ENCODE data around the gene NSG2. TPM values are rescaled to one million over a fixed set of nuclear protein-coding genes. Genes with fewer than 3 reads are reported as not detected.

Gene NSG2
- total and polyA plus RNA-seq, 2 of the 4 experiments (the other 2 are of a cell fraction) = not detected

DNA sequence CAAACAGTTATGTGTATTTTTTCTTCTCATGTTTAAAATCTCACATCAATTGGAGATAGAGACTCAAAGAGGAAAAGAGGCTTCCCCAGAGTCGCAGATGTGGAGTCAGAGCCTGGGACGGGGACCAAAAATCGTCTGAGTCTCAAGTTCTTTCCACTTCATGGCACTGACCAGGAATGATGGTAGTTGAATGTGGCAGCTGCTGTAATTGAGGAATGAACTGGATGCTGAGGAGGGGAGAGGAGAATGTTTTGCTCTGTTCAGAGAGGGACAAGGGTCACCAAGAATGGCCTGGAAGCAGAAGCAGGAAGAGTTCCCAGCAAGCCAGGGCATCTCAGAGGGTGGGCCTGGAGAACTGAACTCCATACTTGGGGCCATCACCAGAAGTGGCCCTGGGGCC lies 103.9 kb downstream of the NSG2 start:
- Histone ChIP-seq H2BK15ac (ENCODE audit: low read depth, low read length) (no peak overlapping the region), H3K9me3 (ENCODE audit: control insufficient read depth, insufficient read depth, low read length) (peaks cover 21% of the 10 kb centered on the region), H2BK5ac (ENCODE audit: low read depth, low read length, poor library complexity, severe bottlenecking) (no peak overlapping the region), H2AK9ac (replicated peaks; ENCODE audit: low read depth, low read length, poor library complexity) (no peak overlapping the region), H3K4me1 (ENCODE audit: control insufficient read depth, insufficient read depth, low read length) (no peaks in the 10 kb centered on the region), H4K5ac (ENCODE audit: low read depth, low read length) (no peak overlapping the region), H3K27ac (ENCODE audit: insufficient read depth, low read length) (no peak overlapping the region), H3K18ac (ENCODE audit: low read depth, low read length) (no peak overlapping the region), H3K56ac (ENCODE audit: extremely low read depth, insufficient read depth, low read length) (no peak overlapping the region), H3K23ac (ENCODE audit: low read depth, low read length) (no peak overlapping the region), H3K4me3 (ENCODE audit: insufficient read depth, low read depth, low read length) (no peak overlapping the region), H2BK120ac (ENCODE audit: low read depth, low read length) (no peak overlapping the region), H3K79me1 (ENCODE audit: low read depth in 1 of 2, low read length in 2 of 2) (no peaks in the 10 kb centered on the region), H4K20me1 (ENCODE audit: insufficient read depth, low read length) (no peaks in the 10 kb centered on the region), H3K36me3 (ENCODE audit: control insufficient read depth, insufficient read depth, low read length) (no peaks in the 10 kb centered on the region), H3K14ac (replicated peaks; ENCODE audit: low read depth, low read length) (no peak overlapping the region), H2AFZ (replicated peaks; ENCODE audit: low read length, poor library complexity) (no peak overlapping the region), H3K4me2 (ENCODE audit: low read depth, low read length) (no peak overlapping the region), H3K9ac (ENCODE audit: low read depth, low read length) (no peak overlapping the region), H2BK20ac (ENCODE audit: low read depth, low read length) (no peak overlapping the region), H3K4ac (ENCODE audit: low read depth, low read length) (no peak overlapping the region), H2AK5ac (ENCODE audit: low read depth, low read length) (no peak overlapping the region), H4K91ac (ENCODE audit: insufficient read depth, low read depth, low read length) (no peak overlapping the region), H4K8ac (ENCODE audit: low read depth in 2 of 2, low read length in 2 of 2) (no peak overlapping the region), H3K9me1 (ENCODE audit: insufficient read depth, low read length) (no peaks in the 10 kb centered on the region), H3K27me3 (ENCODE audit: control insufficient read depth, insufficient read depth, low read length) (no peaks in the 10 kb centered on the region)
- TF ChIP-seq SMC3 (IDR thresholded peaks at IDR 0.05; ENCODE audit: low read depth, low read length) = no peak
- TF ChIP-seq MAFK (IDR thresholded peaks at IDR 0.05; ENCODE audit: low read depth, low read length) = no peak
- no peak for TF ChIP-seq MXI1 (IDR thresholded peaks at IDR 0.05; ENCODE audit: borderline replicate concordance, low read depth, low read length)
- TF ChIP-seq FOS (IDR thresholded peaks at IDR 0.05; ENCODE audit: low read depth, low read length) = no peak
- TF ChIP-seq BHLHE40 (IDR thresholded peaks at IDR 0.05; ENCODE audit: low read depth, low read length) = no peak
- no peak for TF ChIP-seq CHD1 (IDR thresholded peaks at IDR 0.05; ENCODE audit: low read depth, low read length)
- no peak for TF ChIP-seq CTCF (conservative IDR thresholded peaks at IDR 0.05; ENCODE audit: low read depth, low read length)
- no peak for DNase-seq
- in situ Hi-C loops (cut with MboI; ENCODE audit: low sequenced_read_pairs) (no loop called here), dilution Hi-C loops (cut with HindIII; ENCODE audit: low sequenced_read_pairs, unreplicated experiment) (no loop called here), intact Hi-C loops (cut with micrococcal nuclease) (no loop called here)
- WGBS, 2 experiments (ENCODE audit: extremely low coverage in 2 of 2, insufficient read length in 1 of 2) = no CpG with 5 or more reads among the region's 3 CpGs
- no TSS peak for BruUV-seq (replicated peaks)
- CTCF ChIA-PET = no interaction called here
- POLR2A ChIA-PET (ENCODE audit: unreplicated experiment) = no interaction called here
- no peak for ATAC-seq (ENCODE audit: low read depth)
